PC-3 (cell line): ENCODE data around the gene DNAJB6. TPM values are rescaled to one million over a fixed set of nuclear protein-coding genes. Genes with fewer than 3 reads are reported as not detected.

Experiments used
- ATAC-seq: fragments of 200-7000 bp; cut with Tn5 transposase; 2 replicates; pipeline ENCODE4 v1.9.1; 2020; ENCODE audit warnings: mild to moderate bottlenecking, moderate library complexity
- BruUV-seq: library from RNA; stranded (reverse); fragments of 400-500 nt; replicated peaks from 2 replicates; lab custom pipeline; 2021; lab: Mats Ljungman, UMichigan
- CTCF ChIA-PET: fragments of 300-600 bp; sonication (Branson Sonifier 250); formaldehyde crosslinking; loops from one replicate; lab custom pipeline; 2022; ENCODE audit warnings: antibody characterized with exemption; lab: Charles Lee
- POLR2A ChIA-PET: fragments of 300-600 bp; sonication (Branson Sonifier 250); formaldehyde crosslinking; loops from one replicate; lab custom pipeline; 2022; ENCODE audit warnings: antibody characterized with exemption; ENCODE audit not compliant: unreplicated experiment; lab: Charles Lee
- DNase-seq: peaks from one replicate; pipeline ENCODE4 v3.0.0-alpha.2; 2015
- H2AFZ ChIP-seq: fragments of 300-600 bp; sonication (generic); 2 replicates; pipeline ENCODE4 v1.6.0; 2016; ENCODE audit warnings: antibody characterized with exemption, low read length
- H3F3A ChIP-seq: fragments of 300-600 bp; sonication (generic); one replicate; pipeline ENCODE4 v1.6.0; 2017; ENCODE audit warnings: antibody characterized with exemption, low read length, control low read depth, mild to moderate bottlenecking; ENCODE audit not compliant: unreplicated experiment
- H3K27ac ChIP-seq: fragments of 300-600 bp; sonication (generic); 2 replicates; pipeline ENCODE4 v1.5.1; 2016; ENCODE audit warnings: mild to moderate bottlenecking, low read length
- H3K27me3 ChIP-seq: fragments of 300-600 bp; sonication (generic); 2 replicates; pipeline ENCODE4 v1.6.1; 2016; ENCODE audit warnings: low read length, mixed read lengths
- H3K36me3 ChIP-seq: fragments of 300-600 bp; sonication (generic); 2 replicates; pipeline ENCODE4 v1.6.1; 2016; ENCODE audit warnings: low read depth, mixed run types, low read length, mixed read lengths
- H3K4me1 ChIP-seq: fragments of 300-600 bp; sonication (generic); 2 replicates; pipeline ENCODE4 v1.5.1; 2016; ENCODE audit warnings: low read length; ENCODE audit not compliant: insufficient read depth
- H3K4me2 ChIP-seq: fragments of 300-600 bp; sonication (generic); 2 replicates; pipeline ENCODE4 v1.6.0; 2016; ENCODE audit warnings: low read length
- H3K4me3 ChIP-seq: fragments of 300-600 bp; sonication (generic); 2 replicates; pipeline ENCODE4 v1.5.1; 2016; ENCODE audit warnings: mild to moderate bottlenecking, low read length, mixed read lengths
- H3K79me2 ChIP-seq: fragments of 300-600 bp; sonication (generic); 2 replicates; pipeline ENCODE4 v1.6.1; 2017; ENCODE audit warnings: low read length, mixed read lengths
- H3K9ac ChIP-seq: fragments of 300-600 bp; sonication (generic); 2 replicates; pipeline ENCODE4 v1.6.0; 2016; ENCODE audit warnings: mild to moderate bottlenecking, low read length
- H3K9me2 ChIP-seq: fragments of 300-600 bp; sonication (generic); replicated peaks from 2 replicates; pipeline ENCODE4 v1.6.1; 2016; ENCODE audit warnings: mixed run types, low read length, mixed read lengths
- H3K9me3 ChIP-seq: fragments of 300-600 bp; sonication (generic); 2 replicates; pipeline ENCODE4 v1.6.1; 2016; ENCODE audit warnings: low read length, mixed read lengths
- H4K20me1 ChIP-seq: fragments of 300-600 bp; sonication (generic); 2 replicates; pipeline ENCODE4 v1.6.1; 2016; ENCODE audit warnings: low read length, mixed read lengths
- CTCF ChIP-seq: fragments of 300-600 bp; sonication (generic); conservative IDR thresholded peaks from 2 replicates; pipeline ENCODE4 v1.5.1; 2017; ENCODE audit warnings: antibody characterized with exemption, low read depth, mild to moderate bottlenecking, low read length
- EZH2 ChIP-seq: fragments of 300-600 bp; sonication (generic); IDR thresholded peaks from one replicate; pipeline ENCODE4 v1.6.1; 2017; ENCODE audit warnings: antibody characterized with exemption, mild to moderate bottlenecking, low read length; ENCODE audit not compliant: unreplicated experiment
- EZH2phosphoT487 ChIP-seq: fragments of 300-600 bp; sonication (generic); IDR thresholded peaks from 2 replicates; pipeline ENCODE4 v1.6.1; 2018; ENCODE audit warnings: mild to moderate bottlenecking, antibody characterized with exemption, low read length, borderline replicate concordance
- intact Hi-C: fragments of 100-400 bp; cut with micrococcal nuclease; formaldehyde crosslinking; loops from 2 replicates; pipeline ENCODE4 v1.9.0; 2023
- total RNA-seq: library from RNA; depleted of rRNA; stranded (reverse); fragments of >200 nt; gene quantifications from 2 replicates; pipeline ENCODE4 v1.2.3, GENCODE V29; 2014

DNAJB6 gene
- total RNA-seq, 1 experiment from 2014 or later: 151 TPM

- H3K9ac ChIP-seq: no peak overlapping the region
- CTCF ChIA-PET: no interaction called here
- H3K79me2 ChIP-seq: no peaks in the 10 kb centered on the region
- POLR2A ChIA-PET: no interaction called here
- no peaks in the 10 kb centered on the region for H3K9me2 ChIP-seq
- H3K4me3 ChIP-seq: no peak overlapping the region
- ATAC-seq: no peak
- no peaks in the 10 kb centered on the region for H3F3A ChIP-seq
- no peak overlapping the region for H3K4me2 ChIP-seq
- no peak for DNase-seq
- intact Hi-C loops: no loop called here
- no peaks in the 10 kb centered on the region for H3K36me3 ChIP-seq
- H3K9me3 ChIP-seq: no peaks in the 10 kb centered on the region
- H4K20me1 ChIP-seq: no peaks in the 10 kb centered on the region
- H3K4me1 ChIP-seq: no peaks in the 10 kb centered on the region
- no TSS peak for BruUV-seq
- no peaks in the 10 kb centered on the region for H3K27me3 ChIP-seq
- H3K27ac ChIP-seq: no peak overlapping the region
- no peak overlapping the region for H2AFZ ChIP-seq
- no peak for TF ChIP-seq EZH2phosphoT487
- TF ChIP-seq EZH2: no peak
- no peak for TF ChIP-seq CTCF
Observed at GRCh38 chr7:157442456-157442855, 105.7 kb downstream of the DNAJB6 start.

- Histone ChIP-seq H3K4me1 (no peaks in the 10 kb centered on the region), H3K4me2 (no peak overlapping the region), H3K27me3 (no peaks in the 10 kb centered on the region), H3K4me3 (no peak overlapping the region), H3K9ac (no peak overlapping the region), H3K27ac (no peak overlapping the region), H3K9me3 (no peaks in the 10 kb centered on the region), H2AFZ (no peak overlapping the region), H3F3A (no peaks in the 10 kb centered on the region), H3K79me2 (no peaks in the 10 kb centered on the region), H3K9me2 (no peaks in the 10 kb centered on the region), H4K20me1 (no peaks in the 10 kb centered on the region), H3K36me3 (no peaks in the 10 kb centered on the region)
- no peak for TF ChIP-seq CTCF
- no peak for TF ChIP-seq EZH2
- no peak for TF ChIP-seq EZH2phosphoT487
- BruUV-seq: no TSS peak
- intact Hi-C loops: no loop called here
- CTCF ChIA-PET: no interaction called here
- ATAC-seq: no peak
- DNase-seq: no peak
- POLR2A ChIA-PET: no interaction called here
Observed at GRCh38 chr7:157442993-157443831, 106.4 kb downstream of the DNAJB6 start.

GRCh38 chr7:157444011-157444842, 107.4 kb downstream of the DNAJB6 start:
- no peak overlapping the region for H3K4me3 ChIP-seq
- intact Hi-C loops: no loop called here
- ATAC-seq (no peak), DNase-seq (no peak)
- H3K4me2 ChIP-seq: no peak overlapping the region
- no peaks in the 10 kb centered on the region for H3K27me3 ChIP-seq
- no peaks in the 10 kb centered on the region for H3K9me3 ChIP-seq
- no peaks in the 10 kb centered on the region for H3K36me3 ChIP-seq
- no peak overlapping the region for H3K9ac ChIP-seq
- H2AFZ ChIP-seq: no peak overlapping the region
- H4K20me1 ChIP-seq: no peaks in the 10 kb centered on the region
- no TSS peak for BruUV-seq
- H3K4me1 ChIP-seq: no peaks in the 10 kb centered on the region
- CTCF ChIA-PET: no interaction called here
- H3K9me2 ChIP-seq: no peaks in the 10 kb centered on the region
- POLR2A ChIA-PET: no interaction called here
- H3F3A ChIP-seq: no peaks in the 10 kb centered on the region
- no peak overlapping the region for H3K27ac ChIP-seq
- TF ChIP-seq EZH2phosphoT487: no peak
- no peak for TF ChIP-seq CTCF
- no peak for TF ChIP-seq EZH2
- no peaks in the 10 kb centered on the region for H3K79me2 ChIP-seq
